ENCODE measurements around the gene PC.
A peak's percentile ranks its signal among the peaks of the same experiment; 100 is the strongest.
"Not testable (repeated sequence)": the region's sequence is repeated elsewhere in the genome, so short reads cannot be mapped to it uniquely, and the experiment has no call there.

Gene PC

GRCh38 chr11:66958232-66958955, at the start of gene PC:
Gene PC, minus strand, starts transcription at chr11:66958383. Its CDS starts 86,224 bp downstream, at chr11:66872159.
- peak; percentile 100 for DNase-seq (ENCODE audit: low spot score)

- no peak for DNase-seq (ENCODE audit: low spot score)
Measured at GRCh38 chr11:67007126-67007525, 48.9 kb upstream of the PC start.

GRCh38 chr11:67006029-67006884, 48.1 kb upstream of the PC start:
- DNase-seq (ENCODE audit: low spot score): peak; percentile 67

GRCh38 chr11:67005200-67005599, 47.0 kb upstream of the PC start:
- not testable (repeated sequence) for DNase-seq (ENCODE audit: low spot score)

GRCh38 chr11:67002921-67003411, 44.8 kb upstream of the PC start:
- no peak for DNase-seq (ENCODE audit: low spot score)

GRCh38 chr11:67002297-67002913, 44.2 kb upstream of the PC start:
- DNase-seq (ENCODE audit: low spot score): no peak

- DNase-seq (ENCODE audit: low spot score): no peak
Measured at GRCh38 chr11:67001332-67001731, 43.1 kb upstream of the PC start.

GRCh38 chr11:66999555-66999954, 41.4 kb upstream of the PC start:
- DNase-seq (ENCODE audit: low spot score): no peak

GRCh38 chr11:66996609-66997273, 38.6 kb upstream of the PC start:
- no peak for DNase-seq (ENCODE audit: low spot score)

- DNase-seq (ENCODE audit: low spot score): no peak
Measured at GRCh38 chr11:66992041-66992440, 33.9 kb upstream of the PC start.

- DNase-seq (ENCODE audit: low spot score): not testable (repeated sequence)
Measured at GRCh38 chr11:66989360-66989759, 31.2 kb upstream of the PC start.

GRCh38 chr11:66988741-66989140, 30.6 kb upstream of the PC start:
- not testable (repeated sequence) for DNase-seq (ENCODE audit: low spot score)

GRCh38 chr11:66987924-66988637, 29.9 kb upstream of the PC start:
- DNase-seq (ENCODE audit: low spot score): no peak

GRCh38 chr11:66987158-66987620, 29.0 kb upstream of the PC start:
- DNase-seq (ENCODE audit: low spot score): no peak

GRCh38 chr11:66986178-66986545, 28.0 kb upstream of the PC start:
- peak; percentile 82 for DNase-seq (ENCODE audit: low spot score)

- DNase-seq (ENCODE audit: low spot score): peak; percentile 97
Measured at GRCh38 chr11:66985508-66986177, 27.5 kb upstream of the PC start.

GRCh38 chr11:66983275-66983924, 25.2 kb upstream of the PC start:
- DNase-seq (ENCODE audit: low spot score): no peak

- DNase-seq (ENCODE audit: low spot score): peak; percentile 78
Measured at GRCh38 chr11:66981976-66982578, 23.9 kb upstream of the PC start.

GRCh38 chr11:66979336-66979980, 21.3 kb upstream of the PC start:
- no peak for DNase-seq (ENCODE audit: low spot score)

All from cerebellar cortex (tissue), 1 donor.